GM23338 (cell line): ENCODE results near the gene BCL7C.

Source experiments
- CREB1 ChIP-seq: fragments of 250-450 bp; sonication (Bioruptor Pico); IDR thresholded peaks from 2 replicates; pipeline ENCODE4 v1.5.0; 2020; ENCODE audit warnings: low read depth, mild to moderate bottlenecking, moderate library complexity
- CTCF ChIP-seq, 2 experiments: fragments of 200-600 bp in 1 of 2; sonication (generic) in 1 of 2; conservative IDR thresholded peaks; 2 replicates each; pipeline versions ENCODE4 v1.5.1 to v1.6.1; 2016 to 2017; ENCODE audit warnings: antibody characterized with exemption in 2 of 2, low read depth in 2 of 2, mild to moderate bottlenecking in 2 of 2, moderate library complexity in 1 of 2
- ETS1 ChIP-seq: IDR thresholded peaks from 2 replicates; pipeline ENCODE4 v1.6.1; 2016; ENCODE audit warnings: antibody characterized with exemption
- EZH2 ChIP-seq: fragments of 200-600 bp; sonication (generic); IDR thresholded peaks from one replicate; pipeline ENCODE4 v1.8.0; 2017; ENCODE audit warnings: antibody characterized with exemption, mild to moderate bottlenecking, low read depth; ENCODE audit not compliant: unreplicated experiment
- EZH2phosphoT487 ChIP-seq: fragments of 200-600 bp; sonication (generic); IDR thresholded peaks from one replicate; pipeline ENCODE4 v1.8.1; 2018; ENCODE audit warnings: antibody characterized with exemption; ENCODE audit not compliant: unreplicated experiment
- JUNB ChIP-seq: IDR thresholded peaks from one replicate; pipeline ENCODE4 v1.6.1; 2016; ENCODE audit warnings: antibody characterized with exemption; ENCODE audit not compliant: unreplicated experiment
- NANOG ChIP-seq: IDR thresholded peaks from 2 replicates; pipeline ENCODE4 v1.6.1; 2016; ENCODE audit warnings: antibody characterized with exemption, borderline replicate concordance
- POLR2AphosphoS5 ChIP-seq: IDR thresholded peaks from 2 replicates; pipeline ENCODE4 v1.6.1; 2016; ENCODE audit warnings: antibody characterized with exemption, low read depth
- REST ChIP-seq: IDR thresholded peaks from one replicate; pipeline ENCODE4 v1.6.1; 2018; ENCODE audit warnings: antibody characterized with exemption; ENCODE audit not compliant: unreplicated experiment
- STAT1 ChIP-seq: IDR thresholded peaks from one replicate; pipeline ENCODE4 v1.6.1; 2016; ENCODE audit warnings: antibody characterized with exemption; ENCODE audit not compliant: unreplicated experiment
- ZNF114 ChIP-seq: fragments of 250-450 bp; sonication (Bioruptor Pico); IDR thresholded peaks from 2 replicates; pipeline ENCODE4 v1.5.0; 2020; ENCODE audit warnings: mild to moderate bottlenecking, moderate library complexity
- ZNF331 ChIP-seq: fragments of 250-450 bp; sonication (Bioruptor Pico); IDR thresholded peaks from 2 replicates; pipeline ENCODE4 v1.5.0; 2020; ENCODE audit warnings: low read depth, mild to moderate bottlenecking, moderate library complexity

- TF ChIP-seq CTCF (conservative IDR thresholded peaks at IDR 0.05; ENCODE audit: low read depth in 2 of 2) (no peak), CREB1 (no peak), JUNB (no peak), EZH2 (no peak), STAT1 (no peak), REST (no peak), ETS1 (no peak), EZH2phosphoT487 (no peak), POLR2AphosphoS5 (no peak), ZNF331 (CRISPR knock-in tag) (no peak), NANOG (no peak), ZNF114 (CRISPR knock-in tag) (no peak)
Measured at GRCh38 chr16:30903596-30903995, 9.7 kb upstream of the BCL7C start.
